Coronary artery (tissue), 2 donors: ENCODE data around the gene ZNF280B.
"Not testable (repeated sequence)": the region's sequence is repeated elsewhere in the genome, so short reads cannot be mapped to it uniquely, and the experiment has no call there.

Source experiments
- DNase-seq: peaks from one replicate; pipeline ENCODE4 v3.0.0-alpha.2; 2017; ENCODE audit warnings: low spot score
- H3K27ac ChIP-seq, 2 donors: fragments of 200-600 bp; sonication (generic); one replicate each; pipeline ENCODE4 v1.5.1; 2016 to 2019
- H3K4me3 ChIP-seq: fragments of 200-600 bp; sonication (generic); 2 replicates; pipeline ENCODE4 v1.5.1; 2016; ENCODE audit warnings: mild to moderate bottlenecking, moderate library complexity
- CTCF ChIP-seq: fragments of 200-600 bp; sonication (generic); IDR thresholded peaks from one replicate; pipeline ENCODE4 v1.5.1; 2019; ENCODE audit warnings: antibody characterized with exemption

Gene ZNF280B

GRCh38 chr22:22506736-22507135, 1.8 kb downstream of the ZNF280B start:
- no peak for DNase-seq
- no peak overlapping the region for H3K4me3 ChIP-seq
- TF ChIP-seq CTCF = no peak
- H3K27ac ChIP-seq = no peak overlapping the region

- no peak for TF ChIP-seq CTCF
- no peak for DNase-seq
- no peak overlapping the region for H3K27ac ChIP-seq
Measured at GRCh38 chr22:22498267-22498666, 10.3 kb downstream of the ZNF280B start.

GRCh38 chr22:22491589-22491988, 17.0 kb downstream of the ZNF280B start:
- H3K4me3 ChIP-seq, DNase-seq, H3K27ac ChIP-seq: not testable (repeated sequence)

More at GRCh38 chr22:22498267-22498666, 10.3 kb downstream of the ZNF280B start:
- no peak overlapping the region for H3K4me3 ChIP-seq

- Histone ChIP-seq H3K4me3 (no peak overlapping the region), H3K27ac (no peak overlapping the region)
- no peak for DNase-seq
- TF ChIP-seq CTCF = no peak
Measured at GRCh38 chr22:22488736-22489135, 19.8 kb downstream of the ZNF280B start.

- no peak for TF ChIP-seq CTCF
- no peak for DNase-seq
- Histone ChIP-seq H3K27ac (no peak overlapping the region), H3K4me3 (no peak overlapping the region)
Measured at GRCh38 chr22:22487869-22488597, 20.5 kb downstream of the ZNF280B start.

GRCh38 chr22:22487059-22487458, 21.5 kb downstream of the ZNF280B start:
- no peak overlapping the region for H3K27ac ChIP-seq
- no peak for DNase-seq
- TF ChIP-seq CTCF = no peak
- H3K4me3 ChIP-seq = no peak overlapping the region

- H3K27ac ChIP-seq = no peak overlapping the region
- no peak overlapping the region for H3K4me3 ChIP-seq
- no peak for DNase-seq
- TF ChIP-seq CTCF = no peak
Measured at GRCh38 chr22:22486132-22486899, 22.2 kb downstream of the ZNF280B start.
